OCI-LY7 (cell line): ENCODE measurements around the gene TGFBRAP1. TPM values are rescaled to one million over a fixed set of nuclear protein-coding genes. Genes with fewer than 3 reads are reported as not detected.

Source experiments
- BruUV-seq: library from RNA; stranded (reverse); fragments of 400-500 nt; replicated peaks from 2 replicates; lab custom pipeline; 2021; lab: Mats Ljungman, UMichigan
- CTCF ChIA-PET: fragments of 300-600 bp; sonication (Branson Sonifier 250); formaldehyde crosslinking; loops from one replicate; lab custom pipeline; 2022; ENCODE audit warnings: antibody characterized with exemption; ENCODE audit not compliant: unreplicated experiment; lab: Charles Lee
- POLR2A ChIA-PET: fragments of 300-600 bp; sonication (Branson Sonifier 250); formaldehyde crosslinking; loops from one replicate; lab custom pipeline; 2022; ENCODE audit warnings: antibody characterized with exemption; lab: Charles Lee
- DNase-seq: peaks from one replicate; pipeline ENCODE4 v3.0.0-alpha.2; 2015; ENCODE audit warnings: low spot score
- H2AFZ ChIP-seq: fragments of 200-600 bp; sonication (generic), shearing (Covaris generic); 2 replicates; pipeline ENCODE4 v1.6.1; 2014; ENCODE audit warnings: mild to moderate bottlenecking, antibody characterized with exemption, low read length, moderate library complexity
- H3K27ac ChIP-seq: fragments of 200-600 bp; sonication (generic); 2 replicates; pipeline ENCODE4 v1.5.1; 2014; ENCODE audit warnings: mixed run types, low read depth, mild to moderate bottlenecking, moderate library complexity, low read length, inconsistent platforms; ENCODE audit not compliant: poor library complexity, severe bottlenecking
- H3K36me3 ChIP-seq: fragments of 200-600 bp; sonication (generic); 2 replicates; pipeline ENCODE4 v1.6.1; 2014; ENCODE audit warnings: mild to moderate bottlenecking, antibody characterized with exemption, low read length, moderate library complexity, mixed read lengths; ENCODE audit not compliant: insufficient read depth
- H3K4me1 ChIP-seq: fragments of 200-600 bp; sonication (generic); 2 replicates; pipeline ENCODE4 v1.5.1; 2014; ENCODE audit warnings: mild to moderate bottlenecking, low read length; ENCODE audit not compliant: insufficient read depth, poor library complexity, severe bottlenecking
- H3K4me2 ChIP-seq: fragments of 200-600 bp; sonication (generic); 2 replicates; pipeline ENCODE4 v1.6.1; 2014; ENCODE audit warnings: mild to moderate bottlenecking, low read length
- H3K4me3 ChIP-seq: fragments of 200-600 bp; sonication (generic); 2 replicates; pipeline ENCODE4 v1.5.1; 2014; ENCODE audit warnings: mild to moderate bottlenecking, low read depth, low read length; ENCODE audit not compliant: poor library complexity, severe bottlenecking
- H3K79me2 ChIP-seq: fragments of 200-600 bp; sonication (generic); 2 replicates; pipeline ENCODE4 v1.6.1; 2016; ENCODE audit warnings: low read depth, mild to moderate bottlenecking, low read length, moderate library complexity, mixed read lengths; ENCODE audit not compliant: insufficient read depth
- H3K9me2 ChIP-seq: fragments of 200-600 bp; sonication (generic); 2 replicates; pipeline ENCODE4 v1.6.1; 2016; ENCODE audit warnings: mild to moderate bottlenecking, low read length, mixed read lengths; ENCODE audit not compliant: insufficient read depth
- H3K9me3 ChIP-seq: fragments of 200-600 bp; sonication (generic); 2 replicates; pipeline ENCODE4 v1.6.1; 2014; ENCODE audit warnings: mild to moderate bottlenecking, mixed run types, low read length, mixed read lengths
- H4K20me1 ChIP-seq: fragments of 200-600 bp; sonication (generic); 2 replicates; pipeline ENCODE4 v1.6.1; 2014; ENCODE audit warnings: mild to moderate bottlenecking, antibody characterized with exemption, low read length, moderate library complexity, mixed read lengths; ENCODE audit not compliant: insufficient read depth
- EZH2phosphoT487 ChIP-seq: fragments of 200-600 bp; sonication (generic); IDR thresholded peaks from 2 replicates; pipeline ENCODE4 v1.6.1; 2018; ENCODE audit warnings: low read depth, borderline replicate concordance, mild to moderate bottlenecking, mixed run types, antibody characterized with exemption, low read length, moderate library complexity, mixed read lengths
- intact Hi-C: fragments of 100-400 bp; cut with micrococcal nuclease; formaldehyde crosslinking; loops from one replicate; pipeline ENCODE4 v1.10.0; 2022; ENCODE audit not compliant: unreplicated experiment
- total RNA-seq, 2 experiments: library from RNA; depleted of rRNA in 1 of 2; stranded (reverse); fragments of >200 nt in 1 of 2; shearing (Covaris generic) in 1 of 2; gene quantifications; 2 replicates each; pipeline ENCODE4 v1.2.3, GENCODE V29; 2014 to 2022
- TF ChIP-seq, protein P1 (sequence below): fragments of 200-600 bp; sonication (generic); conservative IDR thresholded peaks from 2 replicates; pipeline ENCODE4 v1.5.1; 2014; ENCODE audit warnings: mild to moderate bottlenecking, antibody characterized with exemption, low read length, moderate library complexity, mixed read lengths

Gene TGFBRAP1
- total RNA-seq, 2 experiments from 2014 or later, result 20.5 to 24.6 TPM

DNA sequence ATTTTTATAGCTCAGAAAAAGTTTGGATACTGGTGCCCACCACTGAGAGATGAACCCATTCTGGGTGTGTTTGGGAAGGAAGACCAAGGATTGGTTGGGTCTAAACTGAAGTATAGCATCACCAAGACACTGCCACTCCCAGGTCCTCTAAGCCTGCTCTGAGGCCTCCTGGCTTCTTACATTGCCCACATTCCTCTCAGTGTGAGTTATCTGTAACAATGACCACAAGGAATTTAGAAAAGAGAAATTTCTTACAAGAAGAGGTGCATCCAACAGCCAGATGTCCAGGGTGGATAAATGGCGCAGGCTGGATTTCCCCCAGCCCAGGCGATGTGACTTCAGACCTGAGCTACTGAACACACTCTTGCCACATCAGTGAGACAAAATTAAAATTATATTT, 89.6 kb downstream of the TGFBRAP1 start:
- Histone ChIP-seq H3K9me3 (no peaks in the 10 kb centered on the region), H3K4me2 (no peak overlapping the region), H3K27ac (no peak overlapping the region), H3K79me2 (no peaks in the 10 kb centered on the region), H3K4me1 (no peaks in the 10 kb centered on the region), H3K4me3 (no peak overlapping the region), H3K9me2 (no peaks in the 10 kb centered on the region), H3K36me3 (no peaks in the 10 kb centered on the region), H2AFZ (no peak overlapping the region), H4K20me1 (no peaks in the 10 kb centered on the region)
- BruUV-seq, result no TSS peak
- intact Hi-C loops, result no loop called here
- DNase-seq, result no peak
- no peak for TF ChIP-seq EZH2phosphoT487
- TF ChIP-seq, protein P1, sequence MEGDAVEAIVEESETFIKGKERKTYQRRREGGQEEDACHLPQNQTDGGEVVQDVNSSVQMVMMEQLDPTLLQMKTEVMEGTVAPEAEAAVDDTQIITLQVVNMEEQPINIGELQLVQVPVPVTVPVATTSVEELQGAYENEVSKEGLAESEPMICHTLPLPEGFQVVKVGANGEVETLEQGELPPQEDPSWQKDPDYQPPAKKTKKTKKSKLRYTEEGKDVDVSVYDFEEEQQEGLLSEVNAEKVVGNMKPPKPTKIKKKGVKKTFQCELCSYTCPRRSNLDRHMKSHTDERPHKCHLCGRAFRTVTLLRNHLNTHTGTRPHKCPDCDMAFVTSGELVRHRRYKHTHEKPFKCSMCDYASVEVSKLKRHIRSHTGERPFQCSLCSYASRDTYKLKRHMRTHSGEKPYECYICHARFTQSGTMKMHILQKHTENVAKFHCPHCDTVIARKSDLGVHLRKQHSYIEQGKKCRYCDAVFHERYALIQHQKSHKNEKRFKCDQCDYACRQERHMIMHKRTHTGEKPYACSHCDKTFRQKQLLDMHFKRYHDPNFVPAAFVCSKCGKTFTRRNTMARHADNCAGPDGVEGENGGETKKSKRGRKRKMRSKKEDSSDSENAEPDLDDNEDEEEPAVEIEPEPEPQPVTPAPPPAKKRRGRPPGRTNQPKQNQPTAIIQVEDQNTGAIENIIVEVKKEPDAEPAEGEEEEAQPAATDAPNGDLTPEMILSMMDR, result no peak
- ChIA-PET POLR2A (interaction anchor here (0.6 kb wide), 1 partner anchor 77 kb away, joined by 4 read pairs; no protein-coding TSS in a partner anchor), CTCF (no interaction called here)

DNA sequence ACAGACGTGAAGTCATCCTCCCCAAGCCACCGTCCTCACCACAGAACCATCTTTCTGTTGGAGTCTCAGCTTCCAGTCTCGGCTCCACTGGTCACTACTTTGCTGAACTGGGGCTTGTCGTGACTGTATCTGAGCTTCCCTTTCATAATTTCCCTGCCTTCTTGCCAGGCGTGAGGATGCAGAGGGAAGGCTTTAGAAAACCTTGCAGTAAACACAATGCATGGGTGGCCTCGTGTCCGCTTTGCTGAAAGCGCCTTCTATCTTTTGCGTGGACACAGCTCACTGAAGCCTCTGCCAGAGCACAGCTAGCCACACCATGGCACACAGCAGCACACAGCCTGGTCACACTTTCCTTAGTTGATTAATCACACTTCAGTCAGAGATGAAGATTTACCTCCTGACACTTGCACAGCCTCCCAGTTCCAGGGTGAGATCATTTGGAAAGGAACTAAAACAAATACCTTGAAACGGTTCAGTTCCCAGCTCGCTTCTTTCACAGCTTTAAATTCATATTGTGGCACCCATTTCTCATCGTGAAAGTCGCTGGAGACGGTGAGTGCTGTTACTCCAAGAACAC, 90.8 kb downstream of the TGFBRAP1 start:
- H3K27ac ChIP-seq, result no peak overlapping the region
- DNase-seq, result no peak
- H3K9me2 ChIP-seq, result no peaks in the 10 kb centered on the region
- H3K4me1 ChIP-seq, result no peaks in the 10 kb centered on the region
- ChIA-PET POLR2A (interaction anchor here (0.7 to 1.4 kb wide), 2 partner anchors 12 to 122 kb away, joined by 3 to 5 read pairs; no protein-coding TSS in a partner anchor), CTCF (interaction anchor here (0.6 to 0.7 kb wide), 3 partner anchors 13 to 109 kb away, joined by 3 read pairs; no protein-coding TSS in a partner anchor)
- intact Hi-C loops, result loop anchor here (1.0 kb wide), 1 partner anchor 124 kb away; no protein-coding TSS in a partner anchor
- no TSS peak for BruUV-seq
- H3K9me3 ChIP-seq, result no peaks in the 10 kb centered on the region
- no peak overlapping the region for H3K4me3 ChIP-seq
- no peaks in the 10 kb centered on the region for H4K20me1 ChIP-seq
- TF ChIP-seq, protein P1, result no peak
- no peak for TF ChIP-seq EZH2phosphoT487
- no peaks in the 10 kb centered on the region for H3K79me2 ChIP-seq
- H3K4me2 ChIP-seq, result no peak overlapping the region
- no peaks in the 10 kb centered on the region for H3K36me3 ChIP-seq
- H2AFZ ChIP-seq, result no peak overlapping the region

DNA sequence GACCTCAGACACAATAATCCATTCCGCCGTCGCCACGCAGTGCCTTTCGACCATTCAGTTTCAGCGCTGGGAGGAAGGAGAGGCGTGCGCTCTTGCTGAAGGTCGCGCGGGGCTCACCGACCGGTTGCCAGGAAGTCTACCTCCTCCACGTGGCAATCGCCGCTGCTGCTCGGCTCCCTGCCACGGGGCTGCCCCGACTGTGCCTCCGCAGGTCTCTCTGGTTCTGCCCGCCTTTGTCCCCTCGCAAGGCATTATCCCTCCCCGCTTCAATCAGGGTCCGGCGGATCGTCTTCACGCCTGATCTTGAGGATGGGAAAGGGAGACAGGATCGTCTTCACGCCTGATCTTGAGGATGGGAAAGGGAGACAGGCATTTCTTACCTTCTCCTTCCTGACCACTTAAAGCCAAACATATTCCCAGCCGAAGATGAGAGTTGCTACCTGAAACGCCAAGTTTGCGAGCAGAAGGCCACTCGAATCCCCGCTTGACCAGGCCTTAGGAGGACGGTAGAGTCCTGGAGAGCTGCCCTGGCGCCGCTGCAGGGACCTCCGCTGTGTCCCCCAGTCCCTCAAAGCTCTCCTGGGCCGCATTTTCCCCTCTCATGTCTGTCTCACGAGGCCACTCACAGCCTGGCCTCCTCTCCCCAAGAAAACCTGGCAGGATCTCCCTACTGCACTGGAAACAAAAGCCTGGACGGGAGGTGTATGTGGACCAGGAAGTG, 92.3 kb downstream of the TGFBRAP1 start:
- Histone ChIP-seq H3K4me1 (no peaks in the 10 kb centered on the region), H3K9me2 (no peaks in the 10 kb centered on the region), H3K4me2 (no peak overlapping the region), H3K79me2 (no peaks in the 10 kb centered on the region), H3K27ac (no peak overlapping the region), H3K36me3 (no peaks in the 10 kb centered on the region), H3K9me3 (no peaks in the 10 kb centered on the region), H4K20me1 (no peaks in the 10 kb centered on the region), H3K4me3 (no peak overlapping the region), H2AFZ (no peak overlapping the region)
- BruUV-seq, result no TSS peak
- intact Hi-C loops, result no loop called here
- CTCF ChIA-PET, result interaction anchor here (0.6 kb wide), 1 partner anchor 437 kb away, joined by 4 read pairs; no protein-coding TSS in a partner anchor
- POLR2A ChIA-PET, result interaction anchor here (1.4 kb wide), 1 partner anchor 121 kb away, joined by 3 read pairs; no protein-coding TSS in a partner anchor
- DNase-seq, result no peak
- TF ChIP-seq EZH2phosphoT487, result no peak
- TF ChIP-seq, protein P1, result no peak
